Retina (tissue), 1 donor: ENCODE data around the gene PEX6.

ENCODE experiments used
- DNase-seq: peaks from one replicate; pipeline ENCODE4 v3.0.0-alpha.2; 2016

Gene PEX6, protein sequence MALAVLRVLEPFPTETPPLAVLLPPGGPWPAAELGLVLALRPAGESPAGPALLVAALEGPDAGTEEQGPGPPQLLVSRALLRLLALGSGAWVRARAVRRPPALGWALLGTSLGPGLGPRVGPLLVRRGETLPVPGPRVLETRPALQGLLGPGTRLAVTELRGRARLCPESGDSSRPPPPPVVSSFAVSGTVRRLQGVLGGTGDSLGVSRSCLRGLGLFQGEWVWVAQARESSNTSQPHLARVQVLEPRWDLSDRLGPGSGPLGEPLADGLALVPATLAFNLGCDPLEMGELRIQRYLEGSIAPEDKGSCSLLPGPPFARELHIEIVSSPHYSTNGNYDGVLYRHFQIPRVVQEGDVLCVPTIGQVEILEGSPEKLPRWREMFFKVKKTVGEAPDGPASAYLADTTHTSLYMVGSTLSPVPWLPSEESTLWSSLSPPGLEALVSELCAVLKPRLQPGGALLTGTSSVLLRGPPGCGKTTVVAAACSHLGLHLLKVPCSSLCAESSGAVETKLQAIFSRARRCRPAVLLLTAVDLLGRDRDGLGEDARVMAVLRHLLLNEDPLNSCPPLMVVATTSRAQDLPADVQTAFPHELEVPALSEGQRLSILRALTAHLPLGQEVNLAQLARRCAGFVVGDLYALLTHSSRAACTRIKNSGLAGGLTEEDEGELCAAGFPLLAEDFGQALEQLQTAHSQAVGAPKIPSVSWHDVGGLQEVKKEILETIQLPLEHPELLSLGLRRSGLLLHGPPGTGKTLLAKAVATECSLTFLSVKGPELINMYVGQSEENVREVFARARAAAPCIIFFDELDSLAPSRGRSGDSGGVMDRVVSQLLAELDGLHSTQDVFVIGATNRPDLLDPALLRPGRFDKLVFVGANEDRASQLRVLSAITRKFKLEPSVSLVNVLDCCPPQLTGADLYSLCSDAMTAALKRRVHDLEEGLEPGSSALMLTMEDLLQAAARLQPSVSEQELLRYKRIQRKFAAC

DNA sequence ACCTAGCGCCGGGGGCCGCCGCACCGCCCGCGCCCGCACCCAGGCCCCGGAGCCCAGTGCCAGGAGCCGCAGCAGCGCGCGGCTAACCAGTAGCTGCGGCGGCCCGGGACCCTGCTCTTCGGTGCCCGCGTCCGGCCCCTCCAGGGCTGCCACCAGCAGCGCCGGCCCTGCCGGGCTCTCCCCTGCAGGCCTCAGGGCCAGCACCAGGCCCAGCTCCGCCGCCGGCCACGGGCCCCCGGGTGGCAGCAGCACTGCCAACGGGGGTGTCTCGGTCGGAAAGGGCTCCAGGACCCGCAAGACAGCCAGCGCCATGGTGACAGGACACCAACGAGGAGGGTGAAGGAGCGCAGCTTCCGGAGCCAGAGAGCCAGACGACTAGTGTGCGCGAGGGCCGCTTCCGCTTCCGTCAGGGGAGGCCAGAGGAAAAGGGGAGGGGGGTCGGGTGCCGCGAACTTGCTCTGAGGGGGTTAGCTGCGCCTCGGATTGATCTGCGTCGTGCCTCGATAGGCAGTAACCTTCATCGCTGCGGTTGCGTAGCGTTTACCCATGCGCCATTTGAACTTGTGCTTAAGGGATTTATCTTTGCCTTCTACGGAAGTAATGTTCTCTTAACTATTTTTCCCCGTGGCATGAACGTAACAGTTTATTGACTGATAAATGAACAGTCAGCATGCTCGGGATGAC, at the start of gene PEX6:
TSS of gene PEX6 (minus strand) at position 343 of the 684 bp plus-strand sequence. CDS start at position 312, 31 bp downstream.
- peak; percentile 93 for DNase-seq

DNA sequence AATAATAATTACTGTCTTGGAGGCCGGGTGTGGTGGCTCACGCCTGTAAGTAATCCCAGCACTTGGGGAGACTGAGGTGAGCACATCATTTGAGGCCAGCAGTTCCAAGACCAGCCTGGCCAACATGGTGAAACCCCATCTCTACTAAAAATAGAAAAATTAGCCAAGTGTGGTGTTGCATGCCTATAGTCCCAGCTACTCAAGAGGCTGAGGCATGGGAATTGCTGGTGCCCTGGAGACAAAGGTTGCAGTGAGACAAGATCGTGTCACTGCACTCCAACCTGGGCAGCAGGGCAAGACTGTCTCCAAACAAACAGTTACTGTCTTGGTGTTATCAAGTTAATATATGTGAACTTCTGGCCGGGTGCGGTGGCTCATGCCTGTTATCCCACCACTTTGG, 47.4 kb upstream of the PEX6 start:
- DNase-seq, result no peak

DNA sequence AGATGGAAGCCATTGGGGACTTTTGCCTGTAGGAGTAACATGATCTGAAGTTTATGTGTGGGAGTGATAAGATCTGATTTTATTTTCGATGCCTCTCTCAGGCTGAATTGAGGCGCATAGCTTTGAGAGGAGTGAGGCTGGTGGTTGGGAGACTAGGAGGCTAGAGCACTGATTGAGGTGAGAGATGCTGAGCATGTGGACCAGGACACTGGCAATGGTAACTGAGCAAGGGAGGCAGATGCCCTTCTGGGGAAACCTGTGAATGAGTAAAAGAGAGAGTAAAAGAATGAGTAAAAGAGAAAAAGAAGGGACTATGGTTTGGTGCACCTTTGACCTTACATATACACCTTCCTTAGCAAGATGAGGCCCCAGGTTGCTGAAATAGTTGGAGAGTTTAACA, 45.5 kb upstream of the PEX6 start:
- no peak for DNase-seq

DNA sequence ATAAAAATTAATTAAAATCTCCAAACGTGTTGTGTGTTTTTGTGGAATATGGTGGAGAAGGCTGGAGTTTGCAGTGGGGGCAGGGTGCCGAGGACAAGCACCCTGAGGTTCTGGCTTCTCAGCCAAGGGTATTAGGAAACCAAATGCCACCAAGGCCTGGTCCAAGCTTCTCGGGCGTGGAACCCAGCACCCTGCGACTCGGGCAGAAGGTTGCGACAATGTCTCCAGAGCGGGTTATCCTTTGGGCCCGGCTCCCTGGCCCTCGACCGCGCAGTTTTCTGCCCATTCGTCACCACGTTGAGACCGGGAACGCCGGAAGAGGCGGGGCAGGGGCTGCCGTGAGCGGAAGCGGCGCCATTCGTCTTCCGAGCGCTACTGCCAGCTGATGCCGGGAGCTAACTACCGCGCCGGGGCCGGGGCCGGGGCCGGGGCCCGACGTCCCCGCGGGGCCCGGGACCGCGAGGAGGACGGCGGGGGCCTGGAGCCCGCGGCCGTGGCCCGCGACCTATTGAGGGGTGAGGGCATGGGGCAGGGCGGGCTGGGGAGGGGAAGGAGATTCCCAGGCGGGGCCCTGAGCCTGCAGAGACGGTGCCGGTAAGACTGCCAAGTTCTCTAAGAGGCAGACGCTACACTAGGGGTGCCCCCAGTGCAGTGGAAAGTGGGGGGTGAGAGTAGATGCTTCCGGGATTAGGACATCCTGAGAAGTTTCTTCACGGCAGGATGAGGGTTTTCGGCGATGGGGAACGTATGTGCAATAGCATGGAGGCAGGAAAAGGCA, 42.5 kb upstream of the PEX6 start, which contains the start of gene RRP36:
TSS of gene RRP36 (plus strand) at position 354 of the 778 bp plus-strand sequence. CDS start at position 386, 32 bp downstream.
- DNase-seq, result peak; percentile 80

DNA sequence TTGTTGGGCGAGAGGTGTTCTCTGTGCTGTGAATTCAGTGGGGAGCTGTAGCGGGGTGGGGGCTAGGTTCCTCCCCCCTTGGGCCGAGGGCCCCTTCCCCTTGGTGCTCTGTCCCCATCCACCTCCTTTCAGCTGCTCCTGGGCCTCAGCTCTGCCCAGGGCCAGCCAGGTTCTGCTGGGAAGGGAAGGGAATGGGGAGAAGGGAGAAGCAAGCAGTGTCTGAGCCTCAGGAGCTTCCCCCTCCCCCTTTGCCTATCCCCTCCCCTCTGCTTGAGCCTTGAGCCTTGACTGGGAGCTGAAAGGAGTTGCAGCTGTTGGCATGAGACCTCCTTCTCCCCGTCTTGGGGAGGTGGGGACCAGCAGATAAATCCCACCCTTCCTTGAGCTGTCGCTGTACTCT, 41.9 kb upstream of the PEX6 start:
- DNase-seq, result no peak

DNA sequence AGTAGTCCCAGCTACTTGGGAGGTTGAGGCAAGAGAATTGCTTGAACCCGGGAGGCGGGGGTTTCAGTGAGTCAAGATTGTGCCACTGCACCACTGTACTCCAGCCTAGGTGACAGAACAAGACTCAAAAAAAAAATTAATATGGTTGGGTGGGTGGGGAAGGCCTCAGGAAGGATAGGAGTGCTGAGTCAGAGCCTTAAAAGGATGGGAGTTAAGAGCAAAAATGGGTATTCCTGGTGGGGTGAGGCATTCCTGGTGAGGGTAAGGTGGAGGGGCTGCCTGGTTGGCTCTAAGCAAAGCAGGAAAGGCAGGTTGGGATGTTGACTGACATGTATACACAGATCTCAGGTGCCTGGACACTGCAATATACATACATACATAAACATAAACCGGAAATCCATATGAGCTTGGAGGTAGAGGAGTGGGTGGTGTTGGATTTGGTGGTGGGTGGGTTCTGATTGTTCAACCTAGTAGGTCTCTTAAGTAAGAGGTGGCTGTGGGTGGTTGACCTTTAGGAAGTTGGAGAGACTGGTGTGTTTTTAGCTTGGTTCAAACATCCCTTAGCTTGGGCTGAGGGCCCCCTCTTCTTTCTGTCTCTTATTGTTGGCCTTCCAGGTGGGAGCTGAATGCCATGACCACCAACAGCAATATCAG, 41.2 kb upstream of the PEX6 start:
- no peak for DNase-seq

DNA sequence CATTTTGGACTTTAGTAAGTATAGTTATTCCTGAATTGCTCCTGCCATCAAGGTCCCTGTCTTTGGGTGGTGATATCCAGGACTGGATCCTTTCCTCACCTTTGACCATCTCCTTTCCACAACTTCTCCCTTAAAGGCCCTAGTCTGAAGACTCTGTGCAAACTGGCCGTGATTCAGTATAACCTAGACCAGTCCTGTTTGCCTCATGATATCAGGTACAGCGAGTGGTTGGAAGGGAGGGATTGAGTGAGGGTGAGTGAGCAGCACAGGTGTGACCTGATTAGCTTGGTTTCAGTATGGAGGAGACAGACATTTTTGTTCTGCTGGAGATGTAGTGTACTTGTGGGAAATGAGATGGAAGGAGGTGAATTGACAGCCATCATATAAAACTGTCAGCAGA, 40.2 kb upstream of the PEX6 start:
- DNase-seq, result no peak

DNA sequence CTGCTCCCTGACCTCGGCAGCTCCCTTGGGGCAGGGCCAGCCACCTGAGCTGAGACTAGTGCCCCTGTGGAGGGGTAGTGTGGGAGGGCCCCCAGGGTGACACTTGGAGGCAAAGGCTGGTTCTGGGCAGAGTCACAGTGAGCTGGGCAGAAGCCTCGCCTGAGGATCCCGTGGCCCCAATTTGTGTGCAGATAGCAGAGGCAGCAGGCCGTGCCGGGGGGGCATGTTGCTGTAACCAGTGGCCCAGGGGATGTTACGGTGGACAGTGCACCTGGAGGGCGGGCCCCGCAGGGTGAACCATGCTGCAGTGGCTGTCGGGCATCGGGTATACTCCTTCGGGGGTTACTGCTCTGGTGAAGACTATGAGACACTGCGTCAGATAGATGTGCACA, 38.0 kb upstream of the PEX6 start:
- no peak for DNase-seq

DNA sequence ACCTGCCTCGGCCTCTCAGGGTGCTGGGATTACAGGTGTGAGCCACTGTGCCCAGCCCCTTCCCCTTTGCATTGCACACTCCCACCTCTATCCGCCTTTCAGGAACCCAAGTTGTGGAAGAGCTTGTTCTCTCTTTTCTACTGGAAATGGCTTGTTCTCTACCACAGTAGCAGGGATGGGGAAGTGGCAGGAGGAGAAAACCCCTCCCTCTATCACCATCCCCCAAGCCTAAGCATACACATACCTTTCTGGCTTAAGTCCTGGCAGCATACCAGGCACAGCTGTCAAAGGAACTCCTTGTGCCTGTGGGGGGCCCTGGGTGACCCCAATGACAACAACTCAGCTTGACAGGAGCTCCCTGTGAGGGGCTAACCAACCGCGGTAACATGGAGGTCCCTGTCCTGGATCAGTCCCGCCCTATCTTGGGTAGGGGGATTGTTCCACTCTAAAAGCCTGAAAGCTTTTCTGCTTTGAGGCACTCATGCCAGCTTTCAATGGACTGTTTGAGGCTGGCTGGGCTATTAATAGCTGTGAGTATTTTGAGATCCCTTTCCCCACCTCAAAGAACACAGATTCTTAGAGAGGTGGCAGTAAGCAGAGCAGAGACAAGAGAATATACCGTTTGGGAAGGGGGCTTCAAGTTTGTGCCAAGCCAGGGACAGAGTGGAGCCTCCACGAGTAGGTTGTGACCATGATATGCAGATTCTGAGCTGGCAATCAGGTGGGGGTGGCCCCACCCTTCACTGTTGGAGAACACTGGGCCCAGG, 37.4 kb upstream of the PEX6 start:
- no peak for DNase-seq

DNA sequence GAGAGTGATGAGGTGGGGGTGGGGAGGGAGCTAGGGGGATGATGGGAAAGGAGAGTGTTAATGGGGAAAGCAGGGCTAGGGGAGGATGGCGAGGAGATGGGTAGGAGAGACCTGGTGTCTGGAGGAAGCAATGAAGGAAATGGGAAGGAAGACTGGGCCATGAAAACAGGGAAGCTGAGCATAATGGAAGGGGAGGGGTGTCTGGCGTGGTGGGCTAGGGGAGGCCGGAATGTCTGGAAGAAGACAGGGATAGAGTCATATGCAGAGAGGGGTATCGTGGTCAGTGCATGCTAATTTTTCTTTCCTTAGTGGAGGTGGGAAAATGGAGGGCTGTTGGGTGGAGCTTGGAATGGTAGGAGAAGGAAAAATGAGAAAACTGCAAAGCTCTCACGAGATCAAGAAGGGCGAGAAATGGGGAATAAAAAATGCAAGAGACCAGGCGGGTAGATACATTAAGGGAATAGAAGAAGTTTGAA, 35.5 kb upstream of the PEX6 start:
- no peak for DNase-seq

DNA sequence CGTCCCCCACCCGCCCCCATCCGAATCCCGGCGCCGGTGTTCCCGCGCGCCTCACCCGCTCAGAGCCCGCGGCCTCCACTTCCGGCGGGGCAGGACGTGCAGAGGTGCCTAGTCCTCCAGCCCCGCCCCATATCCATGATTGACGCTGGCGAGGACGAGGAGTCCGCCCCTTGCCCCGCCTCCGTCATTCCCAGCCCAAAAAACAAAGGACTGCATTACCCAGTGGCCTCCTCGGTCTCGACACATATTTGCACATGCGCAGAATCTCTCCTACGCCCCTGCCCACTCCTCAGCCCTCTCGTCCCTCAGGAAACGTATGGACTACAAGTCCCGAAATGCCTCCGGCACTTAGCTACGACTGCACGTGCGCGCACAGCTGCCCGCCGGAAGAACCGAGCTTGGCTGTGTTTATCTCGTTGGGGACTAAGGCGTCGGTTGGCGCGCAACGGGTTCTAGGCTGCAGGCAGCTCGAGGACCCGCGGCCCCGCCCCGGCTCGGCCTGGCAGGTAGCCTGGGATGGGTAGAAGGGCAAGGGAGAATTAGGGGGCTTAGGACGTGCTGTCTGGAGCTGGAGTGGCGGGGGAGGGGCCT, 35.0 kb upstream of the PEX6 start, which contains the start of the genes KLHDC3 and MEA1:
TSS of gene KLHDC3 (plus strand) at position 407 of the 591 bp plus-strand sequence. CDS start 2,944 bp downstream, outside the sequence.
TSS of gene MEA1 (minus strand) at position 104 of the 591 bp plus-strand sequence. CDS start 133 bp downstream, outside the sequence.
- peak; percentile 98 for DNase-seq

DNA sequence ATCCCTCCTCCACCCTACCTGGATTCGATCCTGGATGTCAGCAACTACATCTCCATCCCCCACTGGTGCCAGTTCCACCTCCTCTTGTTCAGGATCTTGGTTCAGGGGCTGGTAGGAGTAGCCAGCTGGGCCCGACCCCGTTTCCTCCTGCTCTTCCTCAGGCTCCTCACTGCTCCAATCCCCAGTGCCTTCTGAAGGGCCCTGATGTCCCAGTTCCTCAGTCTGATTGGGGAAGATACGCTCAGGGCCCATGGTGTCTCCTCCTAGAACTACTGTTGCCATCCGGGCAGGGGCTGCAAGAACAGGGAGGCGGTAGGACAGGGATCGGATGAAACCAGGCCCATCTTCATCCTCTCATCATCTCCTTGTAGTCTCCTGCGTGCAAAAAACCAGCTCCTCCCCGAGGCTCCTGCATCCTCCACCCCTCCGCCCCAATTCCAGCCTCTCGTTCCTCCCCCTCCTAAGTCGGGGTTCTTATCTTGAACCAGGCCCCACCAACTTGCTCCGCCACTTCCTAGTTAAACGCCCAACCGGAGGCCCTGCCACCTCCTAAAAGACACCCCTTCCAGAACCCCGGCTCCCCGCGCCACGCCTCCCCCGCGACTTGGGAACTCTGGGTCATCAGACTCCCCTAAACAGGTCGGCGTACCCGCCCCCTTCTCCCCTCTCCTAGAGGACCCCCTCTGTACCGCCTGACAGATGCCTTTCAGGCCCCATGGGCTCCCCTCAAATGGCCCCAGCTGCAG, 34.3 kb upstream of the PEX6 start:
- no peak for DNase-seq

DNA sequence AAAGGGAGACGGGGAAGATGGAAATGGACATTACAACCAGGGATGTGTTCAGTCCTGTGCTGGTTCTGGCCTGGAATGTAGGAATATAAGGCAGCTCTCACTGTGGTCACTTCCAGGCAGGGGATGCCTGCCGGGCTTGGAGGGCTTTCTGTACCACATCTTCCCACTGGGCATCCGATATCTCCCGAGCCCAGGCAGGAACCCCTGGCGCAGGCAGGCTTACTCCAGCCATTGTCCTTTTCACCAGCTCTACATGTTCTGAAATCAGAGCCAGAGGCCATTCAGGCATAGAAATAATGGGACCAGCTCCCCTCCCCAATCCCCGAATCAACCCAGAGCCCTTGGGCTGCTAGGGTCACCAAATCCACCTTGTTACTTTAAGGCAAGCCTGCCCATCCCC, 33.4 kb upstream of the PEX6 start:
- DNase-seq, result no peak

DNA sequence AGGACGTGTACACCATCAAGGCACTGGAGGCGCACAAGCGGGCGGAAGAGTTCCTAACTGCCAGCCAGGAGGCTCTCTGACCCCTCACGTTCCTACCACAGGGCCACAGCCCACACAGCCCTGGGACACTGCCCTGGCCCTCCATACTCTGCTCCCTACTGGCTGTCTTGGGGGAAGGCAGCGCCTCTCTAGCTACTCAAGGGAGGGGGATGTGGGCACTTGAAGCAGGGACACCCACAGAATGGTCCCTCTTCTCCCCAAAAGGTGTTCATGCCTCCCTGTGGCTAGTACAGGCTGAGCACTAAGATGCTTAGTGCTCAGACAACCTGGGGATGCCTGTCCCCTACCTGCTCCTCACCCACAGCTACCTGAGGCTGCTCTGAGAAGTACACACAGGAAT, 32.2 kb upstream of the PEX6 start:
- DNase-seq, result no peak

DNA sequence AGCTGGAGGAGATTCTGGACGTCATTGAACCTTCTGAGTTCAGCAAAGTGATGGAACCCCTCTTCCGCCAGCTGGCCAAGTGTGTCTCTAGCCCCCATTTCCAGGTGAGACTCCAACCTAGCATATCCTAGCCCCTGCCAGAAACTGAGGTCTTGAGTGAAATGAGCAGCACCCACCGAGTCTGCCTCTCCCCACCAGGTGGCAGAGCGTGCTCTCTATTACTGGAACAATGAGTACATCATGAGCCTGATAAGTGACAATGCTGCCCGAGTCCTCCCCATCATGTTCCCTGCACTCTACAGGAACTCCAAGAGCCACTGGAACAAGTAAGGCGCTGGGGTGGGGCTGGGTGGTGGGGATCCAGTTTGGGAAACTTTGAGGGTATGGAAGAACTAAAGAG, 30.1 kb upstream of the PEX6 start:
- DNase-seq, result no peak

DNA sequence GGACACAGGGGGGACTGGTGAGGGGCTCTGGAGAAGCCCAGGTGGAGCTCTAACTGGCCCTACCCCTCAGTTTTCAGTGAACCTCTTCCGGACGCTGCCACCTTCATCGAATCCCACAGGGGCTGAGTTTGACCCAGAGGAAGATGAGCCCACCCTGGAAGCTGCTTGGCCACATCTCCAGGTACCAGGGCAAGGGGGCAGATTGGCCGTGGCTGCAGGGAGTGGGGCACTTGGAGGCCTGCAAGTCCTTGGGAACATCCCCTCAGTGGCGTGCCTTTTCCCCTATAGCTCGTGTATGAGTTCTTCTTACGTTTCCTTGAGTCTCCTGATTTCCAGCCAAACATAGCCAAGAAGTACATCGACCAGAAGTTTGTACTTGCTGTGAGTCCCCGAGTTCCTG, 28.1 kb upstream of the PEX6 start:
- no peak for DNase-seq

DNA sequence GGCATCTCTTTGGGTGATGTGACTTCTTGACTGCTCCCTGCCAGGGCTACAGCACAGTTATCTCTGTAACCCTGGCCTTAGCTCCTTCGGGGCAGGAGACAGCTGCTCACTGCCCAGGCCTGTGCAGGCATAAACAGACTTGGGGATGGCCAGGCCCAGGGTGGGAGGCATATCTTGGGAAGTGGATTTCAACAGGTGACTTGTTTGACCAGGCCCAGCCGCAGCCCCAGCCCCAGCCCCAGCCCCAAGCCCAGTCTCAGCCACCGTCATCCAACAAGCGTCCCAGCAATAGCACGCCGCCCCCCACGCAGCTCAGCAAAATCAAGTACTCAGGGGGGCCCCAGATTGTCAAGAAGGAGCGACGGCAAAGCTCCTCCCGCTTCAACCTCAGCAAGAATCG, 27.3 kb upstream of the PEX6 start:
- no peak for DNase-seq

DNA sequence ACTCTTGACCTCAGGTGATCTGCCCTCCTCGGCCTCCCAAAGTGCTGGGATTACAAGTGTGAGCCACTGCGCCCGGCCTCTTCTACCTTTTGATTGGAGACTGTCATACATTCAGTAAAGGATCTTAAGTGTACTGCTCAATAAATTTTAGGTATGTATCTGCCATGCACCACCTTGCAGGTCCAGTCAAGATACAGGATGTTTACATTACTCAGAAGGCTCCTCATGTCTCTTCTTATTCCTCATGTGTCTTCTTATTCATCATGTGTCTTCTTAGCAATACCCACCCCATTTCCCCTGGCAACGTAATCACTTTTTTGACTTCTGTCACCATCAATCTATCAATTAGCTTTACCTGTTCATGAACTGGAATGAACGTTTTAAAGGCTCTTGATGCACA, 26.9 kb upstream of the PEX6 start:
- DNase-seq, result no peak

DNA sequence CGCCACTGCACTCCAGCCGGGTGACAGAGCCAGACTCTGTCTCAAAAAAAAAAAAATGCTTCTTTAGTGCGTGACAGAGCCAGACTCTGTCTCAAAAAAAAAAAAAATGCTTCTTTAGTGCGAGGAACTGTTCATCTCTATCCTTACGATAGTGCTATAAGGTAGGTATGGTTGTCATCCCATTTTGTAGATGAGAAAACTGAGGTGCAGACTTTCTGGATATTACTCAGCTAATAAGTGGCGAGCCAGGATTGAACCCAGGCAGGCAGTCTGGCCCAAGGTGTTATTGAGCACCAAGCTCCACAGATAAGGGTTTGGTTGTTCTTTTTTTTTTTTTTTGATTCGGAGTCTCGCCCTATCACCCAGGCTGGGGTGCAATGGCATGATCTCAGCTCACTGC, 22.9 kb upstream of the PEX6 start:
- no peak for DNase-seq
